Erythroblast (primary cell): ENCODE data around the gene FLII.
A peak's percentile ranks its signal among the peaks of the same experiment; 100 is the strongest.
"Not testable (repeated sequence)": the region's sequence is repeated elsewhere in the genome, so short reads cannot be mapped to it uniquely, and the experiment has no call there.

Source experiments
- DNase-seq, 2 experiments: peaks; one replicate each; lab custom pipeline; 2025; lab: John Stamatoyannopoulos, UW
- GATA1 ChIP-seq: IDR thresholded peaks from 2 replicates; pipeline ENCODE4 v1.6.1; 2011; ENCODE audit warnings: low read depth, mild to moderate bottlenecking, control low read depth, low read length, moderate library complexity
- POLR2A ChIP-seq: IDR thresholded peaks from 2 replicates; pipeline ENCODE4 v1.6.1; 2011; ENCODE audit warnings: mild to moderate bottlenecking, low read length

FLII gene

DNA sequence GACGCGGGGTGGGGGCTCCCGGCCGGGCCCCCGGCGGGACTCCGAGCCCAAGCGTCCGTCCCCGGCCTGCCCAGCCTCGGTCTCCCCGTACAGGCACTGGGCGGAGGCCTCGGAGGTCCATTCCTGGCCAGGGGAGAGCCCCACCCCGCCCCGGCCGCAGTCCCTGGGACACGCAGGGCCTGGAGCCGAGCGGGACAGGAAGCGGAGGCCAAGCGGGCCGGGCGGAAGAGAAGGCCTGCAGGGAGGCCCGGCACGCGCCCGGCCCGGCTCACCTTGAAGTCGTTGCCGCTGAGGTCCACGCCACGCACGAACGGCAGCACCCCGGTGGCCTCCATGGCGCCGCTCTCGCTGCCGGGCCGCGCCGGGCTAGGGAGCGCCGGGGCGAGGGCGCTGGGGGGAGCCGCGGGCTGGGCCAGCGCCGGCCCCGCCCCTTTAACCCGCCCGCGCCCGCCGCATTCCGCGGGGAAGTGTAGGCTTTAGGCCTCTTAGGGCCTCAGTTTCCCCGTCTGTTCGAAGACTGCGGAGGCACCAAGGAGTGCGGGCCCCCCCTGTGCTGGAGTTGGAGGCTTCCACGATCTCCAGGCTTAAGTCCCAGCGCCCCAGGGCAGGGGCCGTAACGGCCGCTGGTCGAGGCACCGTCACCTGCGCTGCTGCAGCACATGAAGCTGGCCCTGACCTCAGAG is at the start of gene FLII:
Gene FLII, minus strand, starts transcription at position 383 of the 683 bp plus-strand sequence. Its CDS starts 48 bp downstream, at position 335.
- peak; percentile 63 to 80 for DNase-seq
- TF ChIP-seq POLR2A (peak; percentile 61), GATA1 (no peak)

- DNase-seq, result not testable (repeated sequence)
These were observed 44.7 kb upstream of the FLII start for GRCh38 chr17:18303206-18303605.

DNA sequence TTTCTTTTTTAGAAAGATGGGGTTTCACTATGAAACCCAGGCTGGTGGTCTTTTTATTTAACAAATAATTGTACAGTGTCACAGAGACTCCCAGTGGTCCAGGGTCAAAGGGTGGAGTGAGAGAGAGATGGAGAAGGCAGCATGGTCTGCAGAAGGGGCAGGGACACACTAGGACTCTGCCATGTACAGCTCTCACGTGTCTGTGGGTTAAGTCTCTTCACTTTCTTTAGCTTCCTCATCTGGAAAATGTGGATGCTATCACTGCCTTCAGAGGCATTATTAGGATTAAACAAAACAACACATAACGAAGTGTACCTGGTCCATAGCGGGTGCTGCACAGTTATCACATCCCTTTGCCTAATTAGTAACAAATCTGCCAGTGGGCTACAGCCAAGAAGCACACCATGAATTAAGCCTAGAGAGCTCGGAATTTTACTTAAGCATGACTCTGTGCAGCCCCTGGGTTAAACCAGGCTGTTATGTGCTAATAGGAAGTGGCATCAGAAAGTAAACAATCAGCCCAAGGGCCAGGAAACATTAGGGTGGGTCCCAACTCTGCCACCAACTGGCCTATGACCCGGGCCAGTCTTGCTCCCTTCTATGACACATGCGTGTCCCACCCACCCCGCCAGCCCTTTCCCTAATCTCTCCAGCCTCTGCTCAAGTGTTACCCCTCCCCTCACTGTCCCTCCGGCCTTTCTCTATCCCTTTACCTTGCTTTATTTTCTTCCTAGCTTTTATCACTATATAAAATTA is 42.4 kb upstream of the FLII start:
- no peak for TF ChIP-seq POLR2A
- TF ChIP-seq GATA1, result no peak
- no peak for DNase-seq

DNA sequence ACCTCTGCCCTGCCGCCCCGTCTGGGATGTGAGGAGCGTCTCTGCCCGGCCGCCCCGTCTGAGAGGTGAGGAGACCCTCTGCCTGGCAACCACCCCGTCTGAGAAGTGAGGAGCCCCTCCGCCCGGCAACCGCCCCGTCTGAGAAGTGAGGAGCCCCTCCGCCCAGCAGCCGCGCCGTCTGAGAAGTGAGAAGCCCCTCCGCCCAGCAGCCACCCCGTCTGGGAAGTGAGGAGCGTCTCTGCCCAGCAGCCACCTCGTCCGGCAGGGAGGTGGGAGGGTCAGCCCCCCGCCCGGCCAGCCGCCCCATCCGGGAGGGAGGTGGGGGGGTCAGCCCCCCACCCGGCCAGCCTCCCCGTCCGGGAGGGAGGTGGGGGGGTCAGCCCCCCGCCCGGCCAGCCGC is 39.5 kb upstream of the FLII start:
- not testable (repeated sequence) for DNase-seq

DNA sequence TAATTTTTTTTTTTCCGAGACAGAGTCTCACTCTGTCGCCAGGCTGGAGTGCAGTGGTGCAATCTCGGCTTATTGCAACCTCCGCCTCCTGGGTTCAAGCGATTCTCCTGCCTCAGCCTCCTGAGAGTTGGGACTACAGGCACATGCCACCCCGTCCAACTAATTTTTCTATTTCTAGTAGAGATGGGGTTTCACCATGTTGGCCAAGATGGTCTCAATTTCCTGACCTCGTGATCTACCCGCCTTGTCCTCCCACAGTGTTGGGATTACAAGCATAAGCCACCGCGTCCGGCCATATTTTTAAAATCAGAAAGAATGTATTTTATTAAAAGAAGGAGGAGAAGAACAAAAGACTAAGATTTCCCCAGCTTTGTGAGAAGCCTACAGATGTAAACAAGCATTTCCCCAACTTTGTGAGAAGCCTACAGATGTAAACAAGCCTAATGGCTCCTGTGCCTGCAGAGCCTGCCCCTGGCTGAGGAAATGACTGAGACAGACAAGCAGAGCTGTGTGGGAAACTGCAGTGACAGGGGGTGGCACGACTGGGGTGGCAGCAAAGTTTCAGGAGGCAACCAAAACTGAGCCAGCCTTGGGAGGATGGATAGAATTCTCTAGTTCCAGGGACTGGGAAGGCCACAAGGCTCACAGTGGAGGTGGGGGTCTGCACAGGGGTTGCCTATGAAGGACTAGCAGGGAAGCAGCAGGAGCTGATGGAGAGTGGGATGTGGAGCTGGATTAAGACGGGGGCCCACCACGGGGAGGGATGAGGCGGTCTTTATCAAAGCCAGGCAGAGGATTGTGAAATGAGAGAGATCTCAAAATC is 33.4 kb upstream of the FLII start:
- TF ChIP-seq GATA1 (no peak), POLR2A (no peak)
- no peak for DNase-seq

- TF ChIP-seq POLR2A (no peak), GATA1 (no peak)
- DNase-seq, result no peak
These were observed 26.8 kb upstream of the FLII start for GRCh38 chr17:18285296-18285695.

GRCh38 chr17:18281788-18282187 is 23.2 kb upstream of the FLII start:
- TF ChIP-seq POLR2A (no peak), GATA1 (no peak)
- DNase-seq, result no peak

DNA sequence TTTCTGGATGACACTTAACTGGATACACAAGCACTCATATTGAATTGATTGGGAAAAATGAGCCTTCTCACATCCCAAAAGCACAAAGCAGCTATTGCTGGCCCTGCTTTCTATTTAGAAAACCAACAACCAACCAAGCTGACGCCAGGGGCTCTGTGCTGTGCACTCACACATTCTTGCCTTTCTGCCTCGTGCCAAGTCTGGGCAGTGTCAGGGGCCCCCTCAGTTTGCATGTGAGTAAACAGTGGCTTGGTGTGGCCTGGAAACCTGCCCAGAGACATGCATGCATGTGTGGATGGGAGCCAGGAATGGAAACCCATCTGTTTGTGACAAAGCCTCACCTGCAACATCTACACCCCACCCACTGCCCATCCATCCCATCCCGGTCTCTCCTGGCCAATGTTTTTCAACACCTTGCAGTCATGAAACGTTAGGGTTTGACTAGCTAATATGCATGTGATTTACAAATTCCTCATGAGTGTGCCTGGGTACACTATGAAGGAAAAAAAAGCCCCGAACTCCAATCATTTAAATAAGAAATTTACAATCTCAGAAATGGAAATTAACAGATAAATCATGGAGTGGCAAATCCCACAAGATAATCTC is 22.3 kb upstream of the FLII start:
- TF ChIP-seq POLR2A (no peak), GATA1 (no peak)
- DNase-seq, result no peak

- DNase-seq, result no peak
- TF ChIP-seq POLR2A (no peak), GATA1 (no peak)
These were observed 21.7 kb upstream of the FLII start for GRCh38 chr17:18280249-18280648.

DNA sequence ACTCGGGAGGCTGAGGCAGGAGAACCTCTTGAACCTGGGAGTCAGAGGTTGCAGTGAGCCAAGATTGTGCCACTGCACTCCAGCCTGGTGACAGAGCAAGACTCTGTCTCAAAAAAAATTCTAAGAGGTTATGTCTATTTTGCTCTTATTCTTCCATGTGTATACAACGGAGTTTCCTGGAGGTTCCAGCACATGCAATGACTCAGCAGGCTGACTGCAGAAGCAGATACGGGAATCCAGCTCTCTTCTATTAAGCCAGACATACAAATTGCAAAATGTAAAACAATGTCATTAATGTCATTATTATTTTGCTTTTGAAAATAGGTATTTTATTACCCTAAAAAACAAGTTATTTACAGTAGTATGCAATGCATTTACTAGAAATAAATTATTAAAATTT is 20.3 kb upstream of the FLII start:
- no peak for DNase-seq
- no peak for TF ChIP-seq POLR2A

- no peak for TF ChIP-seq POLR2A
- no peak for DNase-seq
These were observed 18.5 kb upstream of the FLII start for GRCh38 chr17:18277076-18277475.

DNA sequence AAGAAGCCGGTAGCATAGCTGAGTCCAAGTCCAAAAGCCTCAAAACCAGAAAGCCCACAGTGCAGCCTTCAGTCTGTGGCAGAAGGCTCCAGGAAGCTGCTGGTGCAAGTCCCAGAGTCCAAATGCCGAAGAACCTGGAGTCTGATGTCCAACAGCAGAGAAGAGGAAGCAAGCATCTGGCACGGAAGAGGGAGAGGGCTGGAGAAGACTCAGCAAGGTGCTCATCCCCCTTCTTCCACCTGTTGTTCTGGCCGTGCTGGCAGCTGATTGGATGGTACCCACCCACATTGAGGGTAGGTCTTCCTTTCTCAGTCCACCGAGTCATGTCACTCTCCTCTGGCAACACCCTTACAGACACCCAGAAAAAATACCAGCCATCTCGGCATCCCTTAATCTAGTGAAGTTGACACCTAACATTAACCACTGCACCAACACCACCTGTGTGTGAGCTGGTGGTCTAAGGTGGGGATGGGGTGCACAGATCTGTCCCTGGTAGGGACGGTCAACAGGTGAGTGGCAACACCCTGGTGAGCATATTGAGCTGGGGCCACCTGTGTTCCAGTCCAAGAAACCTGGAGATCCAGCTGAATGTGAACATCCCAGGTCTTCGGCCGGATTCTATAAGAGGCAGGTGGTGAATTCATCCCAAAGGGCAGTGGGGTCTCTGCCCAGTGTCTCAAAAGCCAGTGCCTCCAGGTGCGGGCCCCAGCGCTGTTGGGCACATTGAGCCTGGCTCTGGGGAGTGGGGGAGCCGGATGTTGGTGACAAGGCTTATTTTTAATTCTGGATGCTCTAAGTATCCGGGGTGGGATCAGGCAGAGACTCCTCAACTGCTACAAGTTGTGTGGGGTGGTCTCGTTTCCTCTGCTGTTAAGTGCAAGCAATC is 11.8 kb upstream of the FLII start:
- no peak for DNase-seq
- TF ChIP-seq POLR2A (no peak), GATA1 (no peak)

DNA sequence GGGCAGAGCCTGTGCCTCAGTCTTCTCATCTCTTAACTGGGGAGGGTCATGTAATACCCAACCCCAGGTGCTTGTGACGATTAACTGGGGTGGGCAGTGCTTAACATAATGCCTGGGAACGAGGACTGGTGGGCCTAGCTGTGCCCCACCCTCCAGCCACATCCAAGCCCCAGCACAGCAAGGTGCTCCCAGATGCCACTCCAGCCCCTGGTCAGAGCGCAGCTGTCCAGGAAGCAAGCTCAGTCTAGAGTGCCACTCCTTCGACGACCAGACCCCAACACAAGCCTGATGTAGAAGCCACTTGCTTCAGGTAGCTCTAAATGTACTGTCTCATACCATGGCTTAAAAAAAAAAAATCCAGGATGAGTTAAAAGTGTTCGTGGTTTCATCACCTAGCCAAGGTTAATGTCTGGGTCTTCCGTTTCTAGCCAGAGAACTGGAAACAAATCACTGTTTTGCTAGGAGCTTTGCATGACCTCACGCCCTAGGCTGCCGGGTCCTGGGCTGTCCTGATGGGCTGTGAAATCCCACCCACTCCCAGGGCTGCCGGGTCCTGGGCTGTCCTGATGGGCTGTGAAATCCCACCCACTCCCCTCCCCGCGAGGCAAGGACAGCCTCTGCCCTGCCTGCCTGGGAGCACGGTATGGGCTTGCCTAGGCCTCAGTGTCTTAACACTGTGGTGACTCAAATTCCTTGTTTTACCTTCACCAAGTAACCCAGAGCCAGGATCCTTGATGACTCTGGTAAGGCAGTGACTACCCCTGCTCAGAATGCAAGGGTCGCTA is 9.6 kb upstream of the FLII start:
- DNase-seq, result no peak
- TF ChIP-seq GATA1 (no peak), POLR2A (no peak)
